GM19438 (cell line): Measurements from ENCODE around the gene BPHL.
A peak's percentile ranks its signal among the peaks of the same experiment; 100 is the strongest.
"Not testable (repeated sequence)": the region's sequence is repeated elsewhere in the genome, so short reads cannot be mapped to it uniquely, and the experiment has no call there.

Experiments
- ATAC-seq: cut with Tn5 transposase; IDR thresholded peaks from one replicate; pipeline ENCODE4 v1.9.1; 2021; ENCODE audit warnings: low read depth; ENCODE audit not compliant: unreplicated experiment

BPHL gene

DNA sequence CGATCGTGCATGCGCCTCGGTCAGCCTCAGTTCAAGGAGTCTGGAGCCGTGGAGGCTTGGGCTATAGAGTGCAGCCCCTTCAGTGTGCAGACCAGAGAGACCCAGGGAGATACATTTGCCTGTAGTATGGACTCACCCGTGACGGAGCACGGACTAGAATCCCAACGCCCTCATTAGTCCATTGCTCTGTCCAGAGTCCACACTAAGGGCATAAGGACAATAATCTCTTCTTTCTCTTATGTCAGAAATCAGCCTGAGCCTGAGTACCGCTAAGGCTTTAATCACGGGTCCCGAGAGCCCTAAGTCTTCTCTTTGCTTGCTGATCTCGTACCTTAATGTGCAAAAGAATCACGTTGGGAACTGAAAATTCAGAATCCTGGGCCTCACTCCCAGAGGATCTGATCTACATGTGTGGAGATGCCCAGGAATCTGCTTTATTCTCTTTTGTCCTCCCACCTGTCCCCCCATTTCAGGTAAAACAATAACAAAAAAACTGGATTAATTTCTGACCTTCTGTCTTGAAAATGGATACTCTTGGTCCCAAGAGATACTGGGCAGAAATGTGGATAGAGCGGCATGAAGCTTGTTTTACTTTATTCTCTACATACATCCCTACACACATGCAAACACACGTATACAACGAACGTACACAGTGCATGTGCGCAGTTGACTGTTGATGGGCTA is 671 bp downstream of the BPHL start:
- ATAC-seq: peak; percentile 35

DNA sequence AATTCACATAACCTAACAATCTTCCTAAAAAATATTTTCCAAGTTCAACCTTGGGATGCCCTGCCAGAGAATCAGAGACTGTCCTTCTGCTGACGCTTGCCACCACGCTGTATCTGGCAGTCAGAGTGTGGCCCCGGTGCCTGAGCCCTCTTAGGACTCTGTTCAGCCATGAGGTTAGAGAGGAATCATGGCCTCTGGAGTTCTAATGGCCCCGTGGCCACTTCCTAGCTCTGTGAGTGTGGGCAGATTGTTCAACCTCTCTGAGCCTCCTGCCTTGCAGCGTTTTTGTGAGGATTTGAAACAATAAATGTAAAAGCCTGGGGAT is 2.2 kb downstream of the BPHL start:
- ATAC-seq: no peak

DNA sequence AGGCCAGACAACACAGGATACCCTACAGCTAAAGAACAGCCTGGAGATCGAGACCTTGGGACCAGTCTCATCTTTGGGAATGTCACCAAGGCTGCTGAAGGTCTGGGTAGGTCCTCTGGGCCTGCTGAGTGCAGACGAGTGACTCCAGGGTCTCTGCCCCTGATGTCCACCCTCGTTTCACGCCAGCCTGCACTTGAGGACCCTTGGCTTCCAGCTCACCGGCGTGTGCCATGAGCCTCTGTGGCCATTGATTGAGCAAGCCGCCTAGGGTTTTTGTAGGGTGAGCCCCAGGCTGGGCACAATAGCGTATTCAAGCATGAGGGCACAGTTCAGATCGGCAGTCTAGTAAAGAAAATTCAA is 4.3 kb downstream of the BPHL start:
- ATAC-seq: no peak

DNA sequence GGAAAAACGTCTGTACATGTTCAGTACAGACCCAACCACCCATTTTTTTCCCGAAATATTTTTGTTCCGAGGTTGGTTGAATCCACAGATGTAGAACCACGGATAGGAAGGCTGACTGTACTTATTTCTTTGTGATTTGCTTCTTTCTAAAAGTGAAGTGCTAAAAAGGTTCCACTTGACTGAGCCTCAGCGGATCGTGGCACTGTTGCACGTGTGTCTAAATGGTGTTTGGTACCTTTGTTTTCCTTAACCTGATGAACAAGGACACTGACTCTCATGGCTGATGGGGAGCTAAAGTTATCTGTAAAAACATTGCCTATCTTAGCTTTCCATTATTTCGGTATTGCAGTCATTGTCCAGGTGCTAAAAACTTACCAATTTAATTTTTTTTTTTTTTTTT is 6.2 kb downstream of the BPHL start:
- ATAC-seq: no peak

DNA sequence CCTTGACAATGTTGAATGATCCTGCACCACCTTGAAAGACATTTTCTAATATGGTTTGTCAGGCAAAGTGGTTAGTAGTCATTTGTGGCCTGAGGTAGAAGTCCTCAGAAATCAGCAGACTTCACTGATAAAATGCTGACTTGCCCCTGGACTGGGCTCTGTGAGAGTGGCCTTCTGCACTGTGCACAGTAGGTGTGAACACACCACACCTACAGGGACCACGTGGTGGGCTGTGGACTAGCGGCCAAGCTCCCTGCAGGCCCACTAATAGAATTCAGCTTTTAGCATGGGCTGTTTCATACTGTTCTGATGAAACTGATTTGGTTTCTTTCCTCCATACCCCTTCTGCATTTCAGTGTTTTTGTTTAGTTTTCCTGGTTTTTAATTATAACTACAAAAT is 7.3 kb downstream of the BPHL start:
- ATAC-seq: no peak

DNA sequence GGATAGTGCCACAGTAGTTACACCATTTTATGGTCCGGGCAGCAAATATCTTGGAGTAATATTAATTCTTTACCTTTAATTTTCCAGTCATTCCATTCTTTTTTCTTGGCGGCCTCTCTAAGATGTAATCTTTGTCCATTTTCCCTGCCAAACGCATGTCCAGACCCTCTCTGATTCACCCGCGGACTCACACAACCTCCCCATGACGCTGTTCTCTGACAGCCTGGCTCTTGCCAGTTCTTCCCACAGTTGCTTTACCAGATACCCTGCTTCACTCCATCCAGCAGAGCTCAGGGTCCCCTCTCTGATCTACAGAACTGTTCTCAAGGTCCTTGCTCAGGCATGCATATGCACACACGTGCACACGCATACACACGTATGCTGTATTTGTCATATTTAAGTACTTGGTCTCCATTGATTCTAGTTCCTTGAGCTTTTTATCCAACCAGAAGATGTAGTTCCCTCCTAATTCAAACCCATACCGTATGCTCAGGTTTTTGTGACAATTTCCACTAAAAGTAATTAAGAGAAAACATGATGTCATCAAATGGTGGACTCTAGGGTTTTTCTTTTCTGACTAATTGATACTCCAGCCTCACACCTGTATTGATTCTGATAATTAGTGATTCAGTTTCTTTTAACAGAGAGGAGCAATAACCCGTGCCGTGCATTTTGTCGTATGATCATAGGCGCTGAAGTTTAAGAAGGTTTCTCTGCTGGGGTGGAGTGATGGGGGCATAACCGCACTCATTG is 10.0 kb downstream of the BPHL start:
- no peak for ATAC-seq

DNA sequence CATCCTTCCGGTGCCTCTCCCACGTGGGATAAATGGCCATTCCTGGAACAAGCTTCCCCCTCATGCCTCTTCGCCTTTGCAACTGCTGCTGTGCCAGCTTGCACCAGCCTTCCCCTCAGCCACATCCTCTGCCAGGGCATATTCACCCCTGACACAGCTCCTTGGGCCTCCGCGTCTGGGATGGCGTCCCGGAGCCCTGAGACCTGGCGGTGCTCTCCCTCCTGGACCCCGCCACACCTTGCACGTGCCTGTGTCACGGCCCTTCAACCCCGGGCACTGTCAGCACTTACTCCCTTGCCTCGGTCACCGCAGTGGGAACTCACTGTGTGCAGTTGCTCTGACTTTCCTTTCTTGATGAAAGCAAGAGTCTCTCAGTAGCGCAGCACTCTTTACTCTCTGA is 13.2 kb downstream of the BPHL start:
- ATAC-seq: no peak

DNA sequence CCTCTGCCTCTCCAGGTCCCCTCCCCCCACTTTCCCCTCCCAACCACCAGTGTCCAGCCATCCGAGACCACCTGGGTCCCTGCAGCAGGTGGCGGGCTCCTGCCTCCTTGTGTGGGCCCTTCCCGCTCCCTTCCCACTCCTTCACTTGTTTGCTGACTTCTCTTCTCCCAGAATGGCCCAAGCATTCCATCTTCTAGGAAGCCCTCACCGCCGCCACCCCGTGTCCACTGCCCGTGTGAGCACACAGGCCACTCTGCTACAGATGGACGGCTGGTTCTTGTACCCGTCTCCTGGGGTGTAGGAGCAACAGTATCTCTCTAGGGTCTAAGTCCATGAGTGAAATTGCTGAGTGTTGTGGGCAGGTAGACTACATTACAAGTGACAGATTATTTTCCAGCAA is 15.0 kb downstream of the BPHL start:
- ATAC-seq: no peak

DNA sequence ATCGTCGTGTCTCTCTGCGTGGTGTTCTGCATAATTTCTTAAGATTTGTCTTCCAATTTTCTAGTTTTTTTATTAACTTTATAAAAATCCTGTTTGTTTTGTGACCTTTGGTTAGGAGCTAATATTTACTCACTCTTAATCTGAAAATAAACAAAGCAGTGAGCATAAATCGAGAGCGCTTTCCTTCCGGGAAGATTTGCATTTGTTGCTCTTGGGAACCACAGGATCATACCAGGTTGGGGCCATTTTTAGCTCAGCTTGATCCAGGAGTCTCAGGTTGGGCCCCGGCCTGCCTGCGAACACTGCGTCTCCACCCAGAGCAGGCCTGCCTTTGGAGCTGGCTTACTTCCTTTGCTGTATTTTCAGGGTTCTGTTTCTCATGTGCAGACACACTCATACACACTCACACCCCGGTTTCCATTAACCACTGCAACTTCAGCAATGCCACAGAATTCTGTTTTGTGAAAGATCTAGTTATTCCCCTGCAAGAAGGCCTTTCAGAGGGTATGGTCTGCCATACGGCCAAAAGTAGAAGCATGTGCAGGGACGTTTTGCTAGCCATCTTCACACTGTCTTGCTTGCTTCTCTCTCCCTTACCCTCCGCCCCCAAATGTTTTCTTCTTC is 17.3 kb downstream of the BPHL start:
- no peak for ATAC-seq

DNA sequence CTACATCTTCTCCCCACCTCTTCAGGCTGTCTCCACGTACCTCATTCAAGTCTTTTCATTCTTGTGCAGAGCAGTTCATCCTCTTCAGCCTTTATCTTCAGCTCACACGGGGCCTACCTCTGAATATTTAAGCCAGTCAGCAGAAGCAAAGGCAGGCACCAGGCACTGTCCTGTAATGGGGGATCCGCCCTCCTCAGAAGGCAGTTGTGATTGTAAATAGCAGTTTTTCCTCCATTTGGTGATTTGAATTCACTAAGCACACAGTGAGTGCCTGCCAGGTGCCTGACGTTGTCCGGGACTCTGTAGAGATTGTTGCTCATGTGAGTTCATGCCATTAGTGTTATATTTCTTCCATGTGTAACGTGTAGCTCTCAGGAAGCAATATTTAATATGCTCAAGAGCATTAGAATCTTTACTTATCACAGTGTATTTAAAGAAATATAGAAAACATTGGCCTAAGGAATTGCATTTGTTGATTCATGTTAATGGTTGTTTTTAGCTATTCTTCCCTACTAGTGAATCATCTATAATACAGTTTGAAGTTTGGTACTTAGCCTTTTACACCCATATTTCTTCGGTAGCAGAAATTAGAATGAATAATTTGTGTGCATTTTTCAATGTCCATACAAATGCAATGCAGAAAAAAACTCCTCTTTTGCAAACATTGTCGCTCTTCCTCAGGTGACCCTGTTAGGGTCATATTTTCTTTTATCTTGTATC is 17.9 kb downstream of the BPHL start:
- no peak for ATAC-seq

DNA sequence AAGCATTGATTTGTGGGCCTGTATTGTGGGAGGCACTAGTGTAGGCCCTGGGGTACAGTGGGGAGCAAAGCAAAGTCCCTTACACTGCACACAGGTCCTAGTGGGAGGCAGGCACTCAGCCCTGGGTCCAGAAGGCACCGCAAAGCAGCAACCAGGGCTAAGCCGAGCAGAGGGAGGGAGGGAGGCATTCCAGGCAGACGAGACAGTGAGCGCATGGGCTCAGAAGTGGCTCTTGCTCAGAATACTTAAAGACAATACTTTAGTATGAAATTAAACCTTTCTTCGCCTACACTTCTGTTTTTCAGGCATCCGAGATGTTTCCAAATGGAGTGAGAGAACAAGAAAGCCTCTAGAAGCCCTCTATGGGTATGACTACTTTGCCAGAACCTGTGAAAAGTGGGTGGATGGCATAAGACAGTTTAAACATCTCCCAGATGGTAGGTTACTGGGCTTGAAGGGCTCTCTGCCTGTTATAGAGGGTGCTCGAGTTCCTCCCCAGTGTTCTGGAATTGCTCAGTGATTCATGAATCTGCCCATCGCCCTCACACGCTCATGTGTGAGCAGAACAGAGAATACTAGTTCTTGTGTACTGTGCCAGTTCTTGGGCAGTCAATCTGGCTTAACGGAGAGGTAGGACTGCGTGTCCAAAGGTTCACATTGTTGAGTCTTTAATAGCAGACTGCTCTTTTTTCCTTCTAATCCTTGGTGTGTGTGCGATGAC is 18.7 kb downstream of the BPHL start:
- no peak for ATAC-seq

DNA sequence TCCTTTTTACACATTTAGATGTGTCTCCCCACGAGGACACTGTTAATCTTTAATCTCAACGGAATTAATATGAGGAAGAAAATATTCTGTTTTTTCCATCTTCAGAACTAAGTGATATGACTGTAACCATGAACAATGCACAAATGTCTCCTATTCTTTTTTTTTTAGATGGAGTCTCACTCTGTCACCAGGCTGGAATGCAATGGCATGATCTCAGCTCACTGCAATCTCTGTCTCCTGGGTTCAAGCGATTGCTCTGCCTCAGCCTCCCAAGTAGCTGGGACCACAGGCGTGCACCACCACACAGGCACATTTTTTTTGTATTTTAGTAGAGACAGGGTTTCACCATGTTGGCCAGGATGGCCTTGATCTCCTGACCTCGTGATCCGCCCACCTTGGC is 19.4 kb downstream of the BPHL start:
- not testable (repeated sequence) for ATAC-seq

DNA sequence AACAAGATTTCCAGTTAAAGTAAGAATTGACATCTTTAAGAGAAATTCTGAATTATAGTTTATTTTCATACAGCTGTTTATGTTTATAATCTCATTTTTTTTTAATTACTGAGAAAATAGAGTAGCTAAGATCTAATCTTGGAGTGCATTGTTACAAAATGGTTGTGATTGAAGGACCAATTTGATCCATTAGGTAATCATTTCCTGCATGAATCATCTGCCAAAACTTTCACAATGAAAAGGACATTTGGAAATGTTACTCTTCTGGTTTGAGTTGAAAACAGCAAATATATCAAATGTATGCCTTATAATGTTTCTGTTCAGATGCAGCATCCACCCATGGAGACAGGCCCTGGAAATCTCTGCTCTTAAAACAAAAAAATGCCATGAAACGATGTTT is 19.8 kb downstream of the BPHL start:
- ATAC-seq: no peak

DNA sequence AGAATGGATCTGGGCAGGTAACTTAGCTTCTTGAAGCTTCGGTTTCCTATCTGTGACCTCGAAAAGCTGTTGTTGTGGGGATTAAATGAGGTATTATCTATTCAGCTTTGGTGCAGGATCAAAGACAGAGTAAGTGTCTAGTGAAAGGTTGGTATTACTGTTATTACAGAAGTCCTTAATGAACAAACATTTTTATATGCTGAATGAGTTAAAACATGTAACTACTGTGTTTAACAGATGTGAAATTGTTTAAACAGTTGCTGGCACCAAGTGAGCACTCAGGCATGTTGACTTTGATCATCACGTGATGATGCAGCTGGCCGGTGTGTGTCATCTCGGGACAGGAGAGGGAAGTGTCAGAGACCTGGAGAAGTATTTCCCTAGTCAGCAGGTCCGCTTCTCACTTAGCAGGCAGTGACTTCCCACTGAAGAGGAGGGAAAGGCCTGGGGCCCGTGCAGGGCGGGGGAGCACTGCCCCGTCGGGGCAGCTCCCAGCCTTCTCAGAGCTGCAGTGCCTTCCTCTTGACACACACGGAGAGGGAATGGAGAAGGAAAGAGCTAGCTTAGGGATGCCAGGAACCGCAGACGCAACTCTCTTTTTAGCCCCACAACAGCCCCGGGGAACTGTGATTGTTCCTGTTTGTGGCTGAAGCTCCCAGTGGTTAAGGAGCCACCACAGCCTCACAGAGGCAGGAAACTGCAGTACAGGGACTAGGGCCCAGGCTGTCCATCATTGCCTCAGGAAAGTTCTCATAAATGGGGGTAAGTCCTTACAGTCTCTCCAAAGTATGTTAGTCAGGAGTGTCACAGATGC is 20.8 kb downstream of the BPHL start:
- no peak for ATAC-seq

DNA sequence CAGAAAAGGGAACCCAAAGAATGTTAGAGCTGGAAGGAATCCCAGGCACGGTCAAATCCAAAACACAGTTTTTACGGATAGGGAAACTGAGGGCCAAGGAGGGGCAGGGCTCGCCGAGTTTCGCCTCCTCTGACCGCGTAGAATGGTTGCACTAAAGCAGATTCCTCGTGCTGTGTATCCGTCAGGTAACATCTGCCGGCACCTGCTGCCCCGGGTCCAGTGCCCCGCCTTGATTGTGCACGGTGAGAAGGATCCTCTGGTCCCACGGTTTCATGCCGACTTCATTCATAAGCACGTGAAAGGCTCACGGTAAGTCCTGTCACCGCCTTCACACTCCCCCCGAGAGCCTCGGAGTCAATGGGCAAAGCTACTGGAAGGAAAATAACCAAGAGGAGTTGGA is 21.7 kb downstream of the BPHL start:
- ATAC-seq: no peak

DNA sequence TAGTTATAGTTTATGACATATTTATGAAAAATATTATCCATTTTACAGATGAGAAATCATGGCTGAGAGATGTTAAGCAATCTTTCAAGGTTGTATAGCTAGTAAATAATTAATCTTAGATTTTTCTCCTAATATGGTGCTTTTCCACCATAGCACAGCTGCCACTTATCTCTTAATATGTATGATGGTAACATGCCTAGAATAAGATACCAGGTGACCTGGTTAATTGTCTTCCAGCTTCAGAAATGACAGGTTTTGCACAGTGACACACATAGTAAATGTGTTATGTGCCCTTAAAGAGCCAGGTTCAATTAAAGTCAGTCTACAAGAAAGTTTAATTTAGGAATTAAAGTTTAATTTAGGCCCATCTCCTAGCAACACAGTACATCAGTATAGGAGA is 24.0 kb downstream of the BPHL start:
- no peak for ATAC-seq

DNA sequence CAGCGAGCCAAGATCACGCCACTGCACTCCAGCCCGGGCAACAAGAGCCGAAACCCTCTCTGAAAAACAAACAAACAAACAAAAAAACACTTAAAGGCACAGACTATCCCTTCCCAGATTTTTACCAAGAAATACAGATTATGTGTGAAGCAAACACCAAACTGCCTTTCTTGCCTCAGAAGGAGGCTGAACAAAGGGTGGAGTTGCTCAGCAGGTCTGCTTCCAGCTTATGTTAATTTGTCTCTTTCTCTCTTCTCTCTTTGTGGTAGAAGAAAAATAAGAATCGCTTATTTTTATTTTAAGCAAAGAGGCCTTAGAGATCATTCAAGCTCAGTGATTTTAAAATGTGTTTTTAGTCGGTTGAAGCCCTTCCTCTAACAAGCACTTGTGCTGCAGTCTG is 24.6 kb downstream of the BPHL start:
- no peak for ATAC-seq

DNA sequence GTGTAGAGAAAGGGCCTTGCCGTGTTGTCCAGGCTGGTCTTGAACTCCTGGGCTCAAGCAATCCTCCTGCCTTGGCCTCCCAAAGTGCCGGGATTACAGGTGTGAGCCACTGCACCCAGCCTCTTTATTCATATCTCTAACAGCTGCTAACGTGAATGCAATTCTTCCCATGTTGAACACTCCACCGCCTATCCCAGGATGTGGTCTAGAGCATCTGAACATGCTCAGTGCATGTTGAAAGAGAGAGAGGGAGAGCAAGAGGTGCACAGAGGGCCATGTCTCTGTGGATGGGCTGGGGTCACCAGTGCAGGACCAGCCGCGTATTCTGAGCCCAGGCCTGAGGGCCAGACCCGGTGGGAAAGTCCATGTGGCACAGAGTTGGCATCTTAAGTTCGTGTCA is 26.1 kb downstream of the BPHL start:
- no peak for ATAC-seq

DNA sequence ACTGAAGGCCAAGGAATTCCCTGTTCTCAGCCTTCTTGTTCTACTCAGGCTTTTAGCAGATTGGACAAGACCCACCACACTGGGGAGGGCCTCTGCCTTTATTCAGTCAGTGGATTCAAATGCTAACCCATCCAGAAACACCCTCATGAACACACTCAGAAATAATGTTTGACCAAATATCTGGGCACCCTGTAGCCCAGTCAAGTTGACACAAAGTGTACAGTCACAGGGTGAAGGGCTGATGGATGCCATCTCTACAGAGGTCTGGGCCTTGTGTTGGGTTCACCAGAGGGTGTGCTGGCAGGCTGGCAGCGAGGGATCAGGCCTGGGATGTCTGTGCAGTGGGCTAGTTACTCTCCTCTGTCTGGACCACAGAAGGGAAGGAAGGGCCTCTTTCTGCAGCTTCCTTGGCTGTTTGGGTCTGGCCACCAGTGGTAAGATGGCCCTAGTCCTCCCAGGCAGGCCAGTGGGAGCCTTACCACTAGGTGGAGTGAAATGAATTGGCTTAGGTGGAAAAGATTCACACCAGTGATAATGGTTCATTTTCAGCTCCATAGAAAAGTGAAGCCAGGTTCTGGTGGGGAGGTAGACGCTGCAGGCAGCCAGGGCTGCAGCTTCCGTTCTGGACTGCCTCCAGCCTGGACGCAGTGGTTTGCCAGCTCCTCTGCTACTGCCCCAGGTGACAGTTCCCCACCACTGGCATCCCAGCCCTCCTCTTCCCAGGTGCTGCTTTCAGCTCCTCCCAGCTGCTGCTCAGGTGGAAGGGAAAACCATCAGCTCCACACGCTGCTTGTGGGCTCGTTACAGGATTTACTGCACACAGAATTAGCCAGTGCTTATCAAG is 29.6 kb downstream of the BPHL start:
- no peak for ATAC-seq
